GM12865 (cell line): Measurements from ENCODE around the gene GINS2.

Experiments
- DNase-seq: peaks from one replicate; pipeline ENCODE4 v3.0.0; 2010; ENCODE audit warnings: low read depth
- H3K4me3 ChIP-seq: 2 replicates; pipeline ENCODE4 v1.5.1; 2011; ENCODE audit warnings: mild to moderate bottlenecking, low read depth, low read length, control low read depth
- TF ChIP-seq, protein P1 (sequence below): IDR thresholded peaks from 2 replicates; pipeline ENCODE4 v1.5.1; 2011; ENCODE audit warnings: low read length, control low read depth, low read depth, inconsistent platforms; ENCODE audit not compliant: insufficient read depth; ENCODE audit errors: missing control alignments

Gene GINS2

DNA sequence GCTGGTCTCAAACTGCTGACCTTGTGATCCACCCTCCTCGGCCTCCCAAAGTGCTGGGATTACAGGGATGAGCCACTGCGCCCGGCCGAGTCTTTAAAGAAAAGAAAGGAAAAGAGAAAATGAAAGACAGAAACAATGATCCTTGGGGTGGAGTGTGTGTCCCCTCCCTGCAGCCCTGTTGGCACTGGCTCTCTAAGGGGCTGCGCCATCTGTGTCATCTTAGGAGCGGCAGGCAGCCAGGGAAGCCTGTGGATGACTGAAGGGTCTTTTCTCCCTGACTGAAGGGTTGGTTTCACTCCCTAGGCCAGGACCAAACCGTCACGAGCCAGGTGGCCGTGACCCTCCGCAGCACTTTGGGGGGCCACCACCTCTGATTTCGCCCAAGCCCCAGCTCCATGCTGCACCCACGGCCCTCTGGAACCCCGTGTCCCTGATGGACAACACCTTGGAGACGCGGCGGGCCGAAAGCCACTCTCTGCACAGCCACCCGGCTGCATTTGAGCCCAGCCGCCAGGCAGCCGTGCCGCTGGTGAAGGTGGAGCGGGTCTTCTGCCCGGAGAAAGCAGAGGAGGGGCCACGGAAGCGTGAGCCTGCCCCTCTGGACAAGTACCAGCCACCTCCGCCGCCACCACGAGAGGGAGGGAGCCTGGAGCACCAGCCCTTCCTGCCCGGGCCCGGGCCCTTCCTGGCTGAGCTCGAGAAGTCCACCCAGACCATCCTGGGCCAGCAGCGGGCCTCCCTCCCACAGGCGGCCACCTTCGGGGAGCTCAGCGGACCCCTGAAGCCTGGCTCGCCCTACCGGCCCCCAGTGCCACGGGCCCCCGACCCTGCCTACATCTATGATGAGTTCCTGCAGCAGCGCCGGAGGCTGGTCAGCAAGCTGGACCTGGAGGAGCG, 27.7 kb downstream of the GINS2 start:
- TF ChIP-seq, protein P1, sequence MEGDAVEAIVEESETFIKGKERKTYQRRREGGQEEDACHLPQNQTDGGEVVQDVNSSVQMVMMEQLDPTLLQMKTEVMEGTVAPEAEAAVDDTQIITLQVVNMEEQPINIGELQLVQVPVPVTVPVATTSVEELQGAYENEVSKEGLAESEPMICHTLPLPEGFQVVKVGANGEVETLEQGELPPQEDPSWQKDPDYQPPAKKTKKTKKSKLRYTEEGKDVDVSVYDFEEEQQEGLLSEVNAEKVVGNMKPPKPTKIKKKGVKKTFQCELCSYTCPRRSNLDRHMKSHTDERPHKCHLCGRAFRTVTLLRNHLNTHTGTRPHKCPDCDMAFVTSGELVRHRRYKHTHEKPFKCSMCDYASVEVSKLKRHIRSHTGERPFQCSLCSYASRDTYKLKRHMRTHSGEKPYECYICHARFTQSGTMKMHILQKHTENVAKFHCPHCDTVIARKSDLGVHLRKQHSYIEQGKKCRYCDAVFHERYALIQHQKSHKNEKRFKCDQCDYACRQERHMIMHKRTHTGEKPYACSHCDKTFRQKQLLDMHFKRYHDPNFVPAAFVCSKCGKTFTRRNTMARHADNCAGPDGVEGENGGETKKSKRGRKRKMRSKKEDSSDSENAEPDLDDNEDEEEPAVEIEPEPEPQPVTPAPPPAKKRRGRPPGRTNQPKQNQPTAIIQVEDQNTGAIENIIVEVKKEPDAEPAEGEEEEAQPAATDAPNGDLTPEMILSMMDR, result no peak
- H3K4me3 ChIP-seq, result no peak overlapping the region
- no peak for DNase-seq

DNA sequence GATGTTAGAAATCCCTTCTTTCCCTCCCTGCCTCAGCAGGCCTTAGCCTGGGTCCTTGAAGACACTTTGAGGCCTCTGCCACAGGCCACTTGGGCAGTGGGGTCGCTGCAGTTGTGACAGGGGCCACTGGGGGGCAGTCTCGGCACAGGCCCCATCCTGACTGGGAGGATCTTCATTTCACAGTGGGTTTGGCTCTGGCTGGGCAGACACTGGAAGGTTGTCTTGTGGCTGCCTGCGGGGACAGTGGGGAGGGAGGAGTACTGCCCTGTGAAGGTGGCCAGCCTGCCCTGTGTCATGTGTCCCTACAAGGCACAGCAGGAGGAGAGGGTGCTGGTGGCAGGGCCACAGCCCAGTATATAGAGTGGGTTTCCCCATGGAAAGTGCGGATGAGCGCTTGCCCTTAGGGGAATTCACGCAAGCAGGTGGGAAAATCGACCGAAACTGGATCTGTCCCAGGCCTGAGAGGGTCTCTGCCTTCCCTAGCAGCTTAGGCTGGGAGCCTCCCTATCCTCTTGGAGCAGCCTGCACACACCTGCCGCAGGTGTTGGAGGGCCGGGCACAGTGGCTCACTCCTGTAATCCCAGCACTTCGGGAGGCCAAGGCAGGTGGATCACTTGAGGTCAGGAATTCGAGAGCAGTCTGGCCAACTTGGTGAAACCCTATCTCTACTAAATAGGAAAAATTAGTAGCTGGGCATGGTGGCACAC, 28.8 kb downstream of the GINS2 start:
- H3K4me3 ChIP-seq, result no peak overlapping the region
- TF ChIP-seq, protein P1, result peak; percentile 95
- peak; percentile 67 for DNase-seq

DNA sequence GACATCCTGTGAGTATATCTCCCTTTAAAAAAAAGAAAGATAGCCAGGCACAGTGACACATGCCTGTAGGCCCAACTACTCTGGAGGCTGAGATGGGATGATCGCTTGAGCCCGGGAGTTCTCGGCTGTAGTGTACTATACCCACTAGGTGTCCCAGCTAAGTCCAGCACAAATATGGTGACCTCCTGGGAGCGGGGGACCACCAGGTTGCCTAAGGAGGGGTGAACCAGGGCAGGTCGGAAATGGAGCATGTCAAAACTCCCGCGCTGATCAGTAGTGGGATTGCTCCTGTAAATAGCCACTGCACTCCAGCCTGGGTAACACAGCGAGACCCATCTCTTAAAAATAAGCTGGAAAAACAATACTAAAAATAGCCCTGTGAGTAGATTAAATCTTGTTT, 29.4 kb downstream of the GINS2 start:
- TF ChIP-seq, protein P1, result no peak
- no peak for DNase-seq
- no peak overlapping the region for H3K4me3 ChIP-seq

DNA sequence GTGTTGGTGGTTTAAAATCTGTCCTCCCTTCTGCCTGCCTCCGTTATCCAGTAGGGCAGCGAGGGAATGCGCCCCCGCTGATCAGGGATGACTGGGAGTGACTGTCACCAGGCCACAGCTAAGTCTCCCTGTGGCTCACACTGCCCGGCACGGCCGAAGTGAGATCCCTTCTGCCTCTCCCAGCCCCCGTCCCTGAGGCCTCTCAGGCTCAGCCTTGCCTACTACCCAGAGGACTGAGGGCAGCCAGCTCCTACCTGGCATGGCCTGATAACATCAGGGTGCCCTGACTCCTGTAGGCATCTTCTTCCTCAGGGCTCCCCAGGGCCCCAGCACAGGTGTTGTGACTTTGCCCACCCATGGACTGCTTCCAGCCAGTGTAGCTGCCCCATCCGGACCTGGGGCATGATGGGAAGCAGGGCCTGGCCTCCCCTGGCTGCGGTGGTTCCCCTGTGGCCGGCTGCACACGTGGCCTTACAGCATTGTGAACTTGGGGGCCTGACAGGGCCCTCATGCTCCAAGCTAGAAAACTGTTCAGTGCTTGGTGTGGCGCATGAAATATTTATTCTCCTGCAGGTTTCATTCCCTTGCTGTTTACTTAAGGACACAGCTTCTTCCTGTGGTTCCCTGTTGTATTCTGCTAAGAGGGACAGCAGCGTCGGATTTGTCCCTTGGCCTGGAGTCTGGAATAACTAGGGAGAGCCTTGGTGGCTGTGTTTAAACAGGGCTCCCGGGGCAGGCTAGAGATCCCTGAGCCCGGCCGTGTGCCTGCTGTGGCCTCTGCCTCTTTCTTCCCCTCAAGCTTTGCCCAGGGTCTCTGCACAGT, 30.0 kb downstream of the GINS2 start:
- DNase-seq, result no peak

DNA sequence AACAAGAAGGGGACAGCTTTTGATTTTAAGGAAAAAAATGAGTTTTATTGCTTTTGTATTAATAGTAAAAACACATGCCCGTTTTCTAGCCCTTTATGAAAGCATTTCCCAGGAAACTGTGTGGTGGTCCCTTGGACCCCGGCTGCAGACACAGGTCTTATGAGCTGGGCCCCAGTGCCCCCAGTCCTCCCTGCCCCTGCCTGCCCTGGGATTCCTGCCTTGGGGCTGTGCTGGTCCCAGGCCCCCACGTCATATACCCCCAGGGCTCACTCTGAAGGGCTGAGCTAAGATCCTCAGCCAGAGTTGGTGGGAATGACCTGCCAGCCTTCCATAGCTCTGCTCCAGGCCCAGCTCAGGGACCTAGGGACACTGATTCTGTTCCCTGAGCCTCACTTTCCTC, 30.8 kb downstream of the GINS2 start:
- no peak overlapping the region for H3K4me3 ChIP-seq
- no peak for DNase-seq
- TF ChIP-seq, protein P1, result no peak

More for the DNA sequence above, 30.0 kb downstream of the GINS2 start:
- TF ChIP-seq, protein P1, result no peak
- no peak overlapping the region for H3K4me3 ChIP-seq

DNA sequence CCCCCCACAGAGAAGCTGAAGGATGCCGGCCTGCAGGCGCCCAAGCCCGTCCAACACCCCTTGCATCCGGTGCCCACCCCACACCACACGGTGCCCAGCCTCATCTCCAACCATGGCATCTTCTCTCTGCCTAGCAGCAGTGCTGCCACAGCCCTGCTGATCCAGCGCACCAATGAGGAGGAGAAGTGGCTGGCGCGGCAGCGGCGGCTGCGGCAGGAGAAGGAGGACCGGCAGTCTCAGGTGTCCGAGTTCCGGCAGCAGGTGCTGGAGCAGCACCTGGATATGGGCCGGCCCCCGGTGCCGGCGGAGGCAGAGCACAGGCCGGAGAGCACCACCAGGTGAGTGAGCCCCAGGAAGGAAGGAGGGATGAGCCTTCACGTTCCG, 31.5 kb downstream of the GINS2 start:
- TF ChIP-seq, protein P1, result no peak
- no peak overlapping the region for H3K4me3 ChIP-seq
- no peak for DNase-seq
